Chondrocyte (in vitro differentiated cells): ENCODE results near the gene MAGI3. TPM values are rescaled to one million over a fixed set of nuclear protein-coding genes. Genes with fewer than 3 reads are reported as not detected.
"Not testable (repeated sequence)": the region's sequence is repeated elsewhere in the genome, so short reads cannot be mapped to it uniquely, and the experiment has no call there.

Experiments used
- DNase-seq: peaks from one replicate; pipeline ENCODE4 v3.0.0; 2021; ENCODE audit warnings: mixed read lengths, low spot score
- H3K27ac Mint-ChIP-seq: one replicate; pipeline ENCODE4 v1.8.0; 2021; ENCODE audit warnings: mild to moderate bottlenecking, moderate library complexity, mixed read lengths; ENCODE audit not compliant: unreplicated experiment
- H3K27me3 Mint-ChIP-seq: 2 replicates; pipeline ENCODE4 v1.8.0; 2021; ENCODE audit warnings: low read depth, mixed read lengths
- H3K36me3 Mint-ChIP-seq: 2 replicates; pipeline ENCODE4 v1.8.0; 2021; ENCODE audit warnings: low read depth, mixed read lengths
- H3K4me1 Mint-ChIP-seq: 2 replicates; pipeline ENCODE4 v1.8.0; 2021; ENCODE audit warnings: low read depth, mild to moderate bottlenecking, mixed read lengths
- H3K4me3 Mint-ChIP-seq: one replicate; pipeline ENCODE4 v1.8.0; 2021; ENCODE audit warnings: mild to moderate bottlenecking, moderate library complexity, mixed read lengths; ENCODE audit not compliant: unreplicated experiment
- H3K9me3 Mint-ChIP-seq: 2 replicates; pipeline ENCODE4 v1.8.0; 2021; ENCODE audit warnings: low read depth, mixed read lengths
- CTCF ChIP-seq: fragments of 200-600 bp; sonication (generic); IDR thresholded peaks from 2 replicates; pipeline ENCODE4 v1.5.0; 2021; ENCODE audit warnings: antibody characterized with exemption, mild to moderate bottlenecking, moderate library complexity
- total RNA-seq: library from RNA; stranded (reverse); gene quantifications from 3 replicates; pipeline ENCODE4 v1.2.1, GENCODE V29; 2021

Gene MAGI3
- total RNA-seq, 1 donor from 2014 or later, result 8.8 TPM

- H3K4me3 Mint-ChIP-seq, result no peak overlapping the region
- peaks cover 15% of the 10 kb centered on the region for H3K9me3 Mint-ChIP-seq
- peaks cover 3% of the 10 kb centered on the region for H3K36me3 Mint-ChIP-seq
- TF ChIP-seq CTCF, result no peak
- no peak for DNase-seq
- no peaks in the 10 kb centered on the region for H3K27me3 Mint-ChIP-seq
- H3K27ac Mint-ChIP-seq, result no peak overlapping the region
- H3K4me1 Mint-ChIP-seq, result no peaks in the 10 kb centered on the region
Measured at GRCh38 chr1:113508364-113509164, 118.2 kb downstream of the MAGI3 start.

DNA sequence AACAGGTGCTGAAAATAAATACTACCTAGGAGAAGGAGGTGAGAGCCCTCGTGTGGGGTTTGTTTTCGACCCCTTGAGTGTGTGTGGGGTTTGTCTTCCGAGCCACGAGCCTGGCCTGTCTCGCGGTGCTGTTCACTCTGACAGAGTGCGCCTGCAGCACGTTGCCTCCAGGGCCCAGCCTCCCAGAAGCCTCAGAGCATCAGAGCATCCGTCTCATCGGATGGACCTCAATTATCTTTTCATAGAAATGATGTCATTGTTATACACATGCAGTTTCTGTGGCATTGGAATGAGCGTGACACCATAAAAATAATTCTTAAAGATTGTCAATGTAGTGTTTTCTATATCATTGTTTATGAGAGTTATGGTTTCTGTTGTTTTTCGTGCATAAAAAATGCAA, 119.5 kb downstream of the MAGI3 start:
- H3K9me3 Mint-ChIP-seq, result peaks cover 15% of the 10 kb centered on the region
- not testable (repeated sequence) for H3K4me1 Mint-ChIP-seq

DNA sequence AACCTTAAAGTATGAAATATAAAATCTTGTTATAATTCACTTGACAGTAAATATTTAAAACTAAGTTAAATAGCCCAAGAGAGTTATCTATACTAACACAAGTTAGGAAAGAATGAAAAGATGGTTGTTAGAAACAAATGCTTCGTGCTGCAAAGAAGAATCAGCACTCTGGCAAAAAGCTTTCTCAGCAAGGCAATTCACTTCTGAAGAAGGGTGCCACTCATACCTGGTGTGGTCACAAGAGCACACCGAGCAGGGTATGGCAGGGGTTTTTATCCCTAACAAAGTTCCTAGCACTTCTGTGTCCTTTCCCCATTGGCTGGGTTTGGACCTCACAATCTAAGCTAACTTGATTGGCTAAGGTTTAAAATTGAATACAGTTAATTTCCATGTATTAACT, 121.0 kb downstream of the MAGI3 start:
- H3K36me3 Mint-ChIP-seq, result peaks cover 3% of the 10 kb centered on the region
- peaks cover 12% of the 10 kb centered on the region for H3K4me1 Mint-ChIP-seq
- H3K27me3 Mint-ChIP-seq, result no peaks in the 10 kb centered on the region
- DNase-seq, result no peak
- no peak overlapping the region for H3K27ac Mint-ChIP-seq
- no peak overlapping the region for H3K4me3 Mint-ChIP-seq
- no peak for TF ChIP-seq CTCF
- peaks cover 15% of the 10 kb centered on the region for H3K9me3 Mint-ChIP-seq

More for the DNA sequence above, 119.5 kb downstream of the MAGI3 start:
- not testable (repeated sequence) for H3K36me3 Mint-ChIP-seq, H3K27me3 Mint-ChIP-seq, DNase-seq, H3K4me3 Mint-ChIP-seq, H3K27ac Mint-ChIP-seq

DNA sequence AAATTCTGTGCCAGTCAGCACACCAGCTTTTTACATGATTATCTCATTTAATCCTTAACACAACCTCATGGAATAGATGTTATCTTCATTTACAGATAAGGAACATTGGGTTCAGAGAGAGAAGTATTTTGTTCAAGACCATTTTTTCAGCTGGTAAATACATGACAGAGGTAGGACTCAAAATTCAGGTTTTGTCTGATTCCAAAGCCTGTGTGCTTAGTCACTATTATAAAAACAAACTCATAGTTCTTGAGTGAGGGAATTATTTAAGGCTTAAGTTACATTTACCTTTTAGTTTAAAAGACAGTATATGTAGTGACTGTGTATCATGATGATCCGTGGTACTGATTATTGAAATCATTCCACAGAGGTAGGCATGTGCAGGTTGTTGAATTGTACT, 125.2 kb downstream of the MAGI3 start:
- no peaks in the 10 kb centered on the region for H3K27me3 Mint-ChIP-seq

GRCh38 chr1:113517346-113517745, 127.0 kb downstream of the MAGI3 start:
- H3K4me1 Mint-ChIP-seq, result peaks cover 23% of the 10 kb centered on the region
- no peak overlapping the region for H3K4me3 Mint-ChIP-seq
- no peaks in the 10 kb centered on the region for H3K27me3 Mint-ChIP-seq
- H3K36me3 Mint-ChIP-seq, result peaks cover 1% of the 10 kb centered on the region
- H3K9me3 Mint-ChIP-seq, result peaks cover 3% of the 10 kb centered on the region
- no peak for DNase-seq
- no peak overlapping the region for H3K27ac Mint-ChIP-seq
- TF ChIP-seq CTCF, result no peak

More for the DNA sequence above, 125.2 kb downstream of the MAGI3 start:
- H3K27ac Mint-ChIP-seq, result no peak overlapping the region
- H3K4me3 Mint-ChIP-seq, result no peak overlapping the region
- TF ChIP-seq CTCF, result no peak
- H3K4me1 Mint-ChIP-seq, result peaks cover 23% of the 10 kb centered on the region
- no peak for DNase-seq
- peaks cover 15% of the 10 kb centered on the region for H3K9me3 Mint-ChIP-seq
- H3K36me3 Mint-ChIP-seq, result peaks cover 3% of the 10 kb centered on the region

DNA sequence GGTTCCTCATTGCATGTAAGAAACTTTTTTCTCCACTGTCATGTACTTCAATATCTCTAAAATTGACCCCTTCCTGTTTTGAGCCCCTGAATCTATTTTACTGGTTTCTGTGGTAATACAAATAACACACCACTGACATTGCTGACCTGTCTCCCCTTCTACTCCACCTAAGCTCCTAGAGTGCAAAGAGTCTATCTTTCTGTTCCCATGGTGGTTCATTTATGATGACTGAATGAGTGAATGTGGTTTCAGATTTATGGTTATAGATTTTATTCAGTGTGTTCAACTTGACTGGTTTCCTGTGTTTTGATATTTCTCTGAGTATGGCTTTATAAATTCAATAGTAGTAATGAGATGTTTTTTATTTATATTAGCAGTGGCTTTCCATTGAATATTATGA, 127.7 kb downstream of the MAGI3 start:
- Mint-ChIP-seq H3K9me3 (peaks cover 4% of the 10 kb centered on the region), H3K4me3 (no peak overlapping the region), H3K27me3 (no peaks in the 10 kb centered on the region), H3K27ac (no peak overlapping the region), H3K36me3 (peaks cover 1% of the 10 kb centered on the region), H3K4me1 (peaks cover 23% of the 10 kb centered on the region)
- no peak for DNase-seq
- no peak for TF ChIP-seq CTCF
